H4 (cell line): ENCODE data around the gene CUBN. TPM values are rescaled to one million over a fixed set of nuclear protein-coding genes. Genes with fewer than 3 reads are reported as not detected.

Experiments
- DNase-seq: peaks from one replicate; pipeline ENCODE4 v3.0.0-alpha.2; 2015; ENCODE audit warnings: low spot score
- total RNA-seq: library from RNA; depleted of rRNA; stranded (reverse); fragments of >200 nt; shearing (Covaris generic); gene quantifications from 2 replicates; pipeline ENCODE4 v1.2.3, GENCODE V29; 2014

Gene CUBN
- total RNA-seq, 1 experiment from 2014 or later, result 0.14 TPM

- no peak for DNase-seq
Observed at GRCh38 chr10:17141504-17142229, 12.1 kb upstream of the CUBN start.

DNA sequence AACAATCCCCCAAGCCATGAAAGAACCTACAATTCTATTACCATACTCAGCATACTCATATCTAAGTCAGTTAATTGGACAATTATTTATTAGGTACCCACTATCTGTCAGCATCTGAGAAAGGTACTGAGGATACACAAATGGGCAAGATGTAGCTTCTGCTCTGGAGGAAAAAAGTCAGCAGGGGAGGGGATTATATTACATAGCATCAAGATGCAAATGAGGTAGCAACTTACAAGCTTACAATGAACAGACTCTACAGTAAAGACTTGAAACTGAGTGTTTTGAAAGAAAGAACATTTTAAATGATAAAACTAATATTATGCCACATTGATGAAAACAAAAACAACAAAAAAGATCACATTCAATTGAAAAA is 10.8 kb upstream of the CUBN start:
- DNase-seq, result no peak

GRCh38 chr10:17138460-17139042 is 8.9 kb upstream of the CUBN start:
- no peak for DNase-seq

DNA sequence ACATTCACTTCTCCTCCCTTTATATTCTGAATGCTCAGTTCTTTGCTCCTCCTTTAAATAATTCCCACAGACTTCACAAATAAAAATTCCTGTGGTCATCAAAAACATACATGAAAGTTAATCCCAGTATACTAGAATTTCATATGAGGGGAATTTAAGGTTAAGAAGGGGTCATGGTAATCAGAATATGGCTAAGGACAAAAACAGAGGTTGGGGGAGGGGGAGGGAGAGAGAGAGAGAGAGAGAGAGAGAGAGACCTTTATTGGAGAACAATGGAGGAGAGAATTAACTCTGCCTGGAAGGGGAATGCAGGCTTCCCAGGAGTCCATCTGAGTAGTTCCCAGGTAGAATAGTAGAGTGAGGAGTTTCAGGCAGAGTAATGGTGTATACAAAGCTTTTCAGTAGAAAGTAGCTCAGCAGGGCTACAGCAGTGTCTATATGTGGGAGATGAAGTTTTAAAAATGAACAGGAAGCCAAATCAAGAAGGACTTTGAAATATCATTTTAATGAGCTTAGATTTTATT is 5.2 kb upstream of the CUBN start:
- no peak for DNase-seq

- DNase-seq, result no peak
Observed at GRCh38 chr10:17134282-17134681, 4.7 kb upstream of the CUBN start.

- DNase-seq, result no peak
Observed at GRCh38 chr10:17128261-17128660, 1.4 kb downstream of the CUBN start.

- no peak for DNase-seq
Observed at GRCh38 chr10:17126327-17126726, 3.3 kb downstream of the CUBN start.

- DNase-seq, result no peak
Observed at GRCh38 chr10:17125206-17125893, 4.3 kb downstream of the CUBN start.

DNA sequence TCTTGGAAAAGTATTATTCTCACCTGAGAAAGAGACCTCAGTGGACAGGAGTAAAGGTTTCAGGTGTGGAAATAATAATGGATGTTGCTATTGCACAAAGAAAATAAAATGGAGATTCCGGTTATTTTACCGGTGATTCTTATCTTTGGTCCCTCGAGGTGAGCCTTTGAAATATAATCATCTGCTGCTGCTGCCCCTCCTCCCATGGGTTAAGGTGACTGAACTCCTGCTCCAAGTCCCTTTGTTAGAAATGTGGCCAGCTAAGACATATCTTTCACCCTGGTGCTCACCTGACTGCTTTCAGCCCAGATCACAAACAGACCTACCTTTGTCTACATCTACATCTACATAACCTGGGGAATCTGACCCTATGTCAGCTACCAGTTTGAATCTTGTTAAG is 5.7 kb downstream of the CUBN start:
- DNase-seq, result no peak

- peak; percentile 19 for DNase-seq
Observed at GRCh38 chr10:17122726-17123661, 6.6 kb downstream of the CUBN start.

DNA sequence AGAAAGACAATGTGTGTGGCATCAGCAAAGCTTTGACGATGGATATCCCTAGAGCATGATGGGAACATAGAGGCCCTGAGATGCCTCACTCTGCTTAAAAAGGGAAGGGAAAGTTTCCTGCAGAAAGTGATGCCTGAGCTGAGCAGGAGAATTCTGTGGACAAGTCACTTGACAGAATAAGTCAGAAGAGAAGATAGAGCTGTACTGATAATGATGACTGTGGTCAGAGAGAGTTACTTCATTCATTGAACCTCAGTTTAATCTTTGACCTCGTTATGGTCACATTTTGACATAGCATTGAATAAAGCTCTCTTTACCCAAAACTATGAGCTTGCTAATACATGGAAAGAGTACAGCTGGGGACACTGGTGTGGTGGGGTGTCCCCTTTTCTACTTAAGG is 7.6 kb downstream of the CUBN start:
- no peak for DNase-seq

GRCh38 chr10:17120694-17121093 is 8.9 kb downstream of the CUBN start:
- no peak for DNase-seq

- no peak for DNase-seq
Observed at GRCh38 chr10:17119845-17120244, 9.8 kb downstream of the CUBN start.

GRCh38 chr10:17116193-17116592 is 13.4 kb downstream of the CUBN start:
- DNase-seq, result no peak

GRCh38 chr10:17115683-17116082 is 13.9 kb downstream of the CUBN start:
- peak; percentile 13 for DNase-seq

GRCh38 chr10:17114878-17115444 is 14.7 kb downstream of the CUBN start:
- DNase-seq, result peak; percentile 46

GRCh38 chr10:17113889-17114540 is 15.6 kb downstream of the CUBN start:
- DNase-seq, result no peak

- peak; percentile 60 for DNase-seq
Observed at GRCh38 chr10:17113346-17113745, 16.3 kb downstream of the CUBN start.

GRCh38 chr10:17112566-17112965 is 17.0 kb downstream of the CUBN start:
- DNase-seq, result peak; percentile 51

GRCh38 chr10:17109475-17110207 is 20.0 kb downstream of the CUBN start:
- peak; percentile 35 for DNase-seq
